Mesothelial cell of epicardium (in vitro differentiated cells): ENCODE measurements around the gene ZNF324. TPM values are rescaled to one million over a fixed set of nuclear protein-coding genes. Genes with fewer than 3 reads are reported as not detected.

Source experiments
- DNase-seq, 2 experiments: peaks; one replicate each; pipeline ENCODE4 v3.0.0; 2021; ENCODE audit warnings: low spot score in 2 of 2; ENCODE audit not compliant: unreplicated experiment in 2 of 2
- H3K27ac Mint-ChIP-seq: 2 replicates; pipeline ENCODE4 v1.8.0; 2021; ENCODE audit warnings: mixed read lengths
- H3K27me3 Mint-ChIP-seq: 2 replicates; pipeline ENCODE4 v1.8.0; 2021; ENCODE audit warnings: low read depth, mixed read lengths
- H3K36me3 Mint-ChIP-seq: 2 replicates; pipeline ENCODE4 v1.8.0; 2021; ENCODE audit warnings: mixed read lengths
- H3K4me1 Mint-ChIP-seq: 2 replicates; pipeline ENCODE4 v1.8.0; 2021; ENCODE audit warnings: mixed read lengths
- H3K4me3 Mint-ChIP-seq: 2 replicates; pipeline ENCODE4 v1.8.0; 2021; ENCODE audit warnings: mild to moderate bottlenecking, moderate library complexity, mixed read lengths
- H3K9me3 Mint-ChIP-seq: 2 replicates; pipeline ENCODE4 v1.8.0; 2021; ENCODE audit warnings: mixed read lengths
- CTCF ChIP-seq: fragments of 200-600 bp; sonication (generic); IDR thresholded peaks from one replicate; pipeline ENCODE4 v1.5.0; 2021; ENCODE audit warnings: antibody characterized with exemption; ENCODE audit not compliant: unreplicated experiment
- total RNA-seq: library from RNA; stranded (reverse); gene quantifications from 3 replicates; pipeline ENCODE4 v1.2.1, GENCODE V29; 2021

Gene ZNF324
- total RNA-seq, 1 donor from 2014 or later: 13.4 TPM

- no peak for DNase-seq
- peaks cover 17% of the 10 kb centered on the region for H3K4me1 Mint-ChIP-seq
- H3K4me3 Mint-ChIP-seq: no peak overlapping the region
- peaks cover 3% of the 10 kb centered on the region for H3K9me3 Mint-ChIP-seq
- H3K27me3 Mint-ChIP-seq: peaks cover 5% of the 10 kb centered on the region
- peaks cover 14% of the 10 kb centered on the region for H3K36me3 Mint-ChIP-seq
- no peak overlapping the region for H3K27ac Mint-ChIP-seq
- no peak for TF ChIP-seq CTCF
These were observed 11.6 kb upstream of the ZNF324 start for GRCh38 chr19:58455306-58455705.

GRCh38 chr19:58456111-58456510 is 10.8 kb upstream of the ZNF324 start:
- no peak for TF ChIP-seq CTCF
- no peak overlapping the region for H3K4me3 Mint-ChIP-seq
- peaks cover 3% of the 10 kb centered on the region for H3K9me3 Mint-ChIP-seq
- peaks cover 10% of the 10 kb centered on the region for H3K4me1 Mint-ChIP-seq
- H3K27ac Mint-ChIP-seq: no peak overlapping the region
- H3K36me3 Mint-ChIP-seq: peaks cover 14% of the 10 kb centered on the region
- no peak for DNase-seq
- peaks cover 2% of the 10 kb centered on the region for H3K27me3 Mint-ChIP-seq

GRCh38 chr19:58460039-58460438 is 6.8 kb upstream of the ZNF324 start:
- Mint-ChIP-seq H3K4me1 (no peaks in the 10 kb centered on the region), H3K27me3 (no peaks in the 10 kb centered on the region), H3K27ac (no peak overlapping the region), H3K9me3 (peaks cover 3% of the 10 kb centered on the region), H3K4me3 (no peak overlapping the region), H3K36me3 (peaks cover 12% of the 10 kb centered on the region)
- TF ChIP-seq CTCF: no peak
- no peak for DNase-seq

GRCh38 chr19:58466089-58466759 is 656 bp upstream of the ZNF324 start:
- Mint-ChIP-seq H3K9me3 (no peaks in the 10 kb centered on the region), H3K27me3 (no peaks in the 10 kb centered on the region), H3K4me1 (peaks cover 18% of the 10 kb centered on the region), H3K27ac (peak overlapping the region; percentile 77), H3K36me3 (no peaks in the 10 kb centered on the region), H3K4me3 (peak overlapping the region; percentile 75)
- no peak for TF ChIP-seq CTCF
- no peak for DNase-seq

- TF ChIP-seq CTCF: no peak
- Mint-ChIP-seq H3K4me3 (peak overlapping the region; percentile 75), H3K9me3 (no peaks in the 10 kb centered on the region), H3K27me3 (no peaks in the 10 kb centered on the region), H3K36me3 (no peaks in the 10 kb centered on the region), H3K4me1 (peaks cover 18% of the 10 kb centered on the region), H3K27ac (peak overlapping the region; percentile 74)
- DNase-seq: no peak
These were observed 1.4 kb downstream of the ZNF324 start for GRCh38 chr19:58468216-58468839.
